22Rv1 (cell line): ENCODE measurements around the gene NPAT.

Experiments used
- ZFX ChIP-seq: fragments of 450-650 bp; IDR thresholded peaks from 2 replicates; pipeline ENCODE4 v1.6.1; 2017; ENCODE audit warnings: antibody characterized with exemption, borderline replicate concordance
- TF ChIP-seq, protein P1 (sequence below): fragments of 450-650 bp; IDR thresholded peaks from 2 replicates; pipeline ENCODE4 v1.5.1; 2017; ENCODE audit warnings: mild to moderate bottlenecking

DNA sequence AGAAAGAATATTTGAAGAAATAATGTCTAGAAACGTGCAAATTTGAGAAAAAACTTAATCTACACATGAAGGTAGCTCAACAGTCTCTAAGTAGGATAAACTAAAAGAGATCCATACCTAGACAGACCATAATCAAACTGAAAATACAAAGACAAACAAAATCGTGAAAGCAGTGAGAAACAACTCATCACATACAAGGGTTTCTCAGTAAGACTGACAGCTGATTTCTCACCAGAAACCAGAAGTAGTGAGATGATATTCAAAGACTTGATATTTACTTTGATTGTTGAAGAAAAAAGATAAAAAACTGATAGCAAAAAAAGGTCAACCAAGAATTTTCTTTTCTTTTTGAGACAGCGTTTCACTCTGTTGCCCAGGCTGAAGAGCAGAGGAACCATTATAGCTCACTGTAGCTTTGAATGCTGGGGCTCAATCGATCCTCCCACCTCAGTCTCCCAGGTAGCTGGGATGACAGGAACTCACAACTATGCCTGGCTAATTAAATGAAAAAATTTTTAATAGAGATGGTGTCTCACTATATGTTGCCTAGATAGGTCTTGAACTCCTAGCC is 17.4 kb downstream of the NPAT start:
- TF ChIP-seq, protein P1, sequence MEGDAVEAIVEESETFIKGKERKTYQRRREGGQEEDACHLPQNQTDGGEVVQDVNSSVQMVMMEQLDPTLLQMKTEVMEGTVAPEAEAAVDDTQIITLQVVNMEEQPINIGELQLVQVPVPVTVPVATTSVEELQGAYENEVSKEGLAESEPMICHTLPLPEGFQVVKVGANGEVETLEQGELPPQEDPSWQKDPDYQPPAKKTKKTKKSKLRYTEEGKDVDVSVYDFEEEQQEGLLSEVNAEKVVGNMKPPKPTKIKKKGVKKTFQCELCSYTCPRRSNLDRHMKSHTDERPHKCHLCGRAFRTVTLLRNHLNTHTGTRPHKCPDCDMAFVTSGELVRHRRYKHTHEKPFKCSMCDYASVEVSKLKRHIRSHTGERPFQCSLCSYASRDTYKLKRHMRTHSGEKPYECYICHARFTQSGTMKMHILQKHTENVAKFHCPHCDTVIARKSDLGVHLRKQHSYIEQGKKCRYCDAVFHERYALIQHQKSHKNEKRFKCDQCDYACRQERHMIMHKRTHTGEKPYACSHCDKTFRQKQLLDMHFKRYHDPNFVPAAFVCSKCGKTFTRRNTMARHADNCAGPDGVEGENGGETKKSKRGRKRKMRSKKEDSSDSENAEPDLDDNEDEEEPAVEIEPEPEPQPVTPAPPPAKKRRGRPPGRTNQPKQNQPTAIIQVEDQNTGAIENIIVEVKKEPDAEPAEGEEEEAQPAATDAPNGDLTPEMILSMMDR = no peak
- no peak for TF ChIP-seq ZFX
